Measurements from ENCODE around the gene APBA2. TPM values are rescaled to one million over a fixed set of nuclear protein-coding genes. Genes with fewer than 3 reads are reported as not detected.

The APBA2 gene
- polyA plus RNA-seq, 4 donors: 7.4 to 15.3 (median 11.3) TPM

DNA sequence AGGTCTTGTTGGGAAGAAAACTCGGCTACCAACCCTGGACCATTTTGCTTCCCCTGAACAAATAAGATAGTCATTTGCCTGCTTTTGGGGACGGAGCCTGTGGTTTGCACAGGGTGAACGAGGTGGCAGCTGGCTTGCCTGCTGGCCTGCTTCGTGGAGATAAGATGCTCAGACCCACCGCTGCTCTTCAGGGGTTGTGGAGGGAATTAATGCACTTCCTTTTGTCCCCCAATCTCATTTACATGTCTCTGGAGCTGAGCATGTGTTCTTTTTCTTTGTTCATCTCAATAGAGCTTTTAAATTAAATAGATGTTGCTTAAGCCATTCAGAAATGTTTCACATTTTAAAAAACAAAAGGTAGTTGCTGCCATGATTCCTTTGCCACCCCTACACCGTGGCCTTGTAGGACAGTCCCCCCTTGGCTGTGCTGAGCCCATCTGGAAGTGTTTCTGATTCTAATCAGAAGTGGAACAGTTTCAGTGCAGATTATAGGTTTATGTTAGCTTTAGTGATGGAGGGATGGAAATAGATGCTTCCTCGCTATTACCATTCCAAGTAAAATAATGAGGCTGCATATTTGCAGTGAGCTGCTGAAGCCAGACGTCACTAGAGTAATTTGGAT lies 25.6 kb downstream of the APBA2 start:
- no peak for DNase-seq (ENCODE audit: low read depth in 4 of 4, low spot score in 3 of 4)

GRCh38 chr15:28912422-28912821 lies 26.6 kb downstream of the APBA2 start:
- no peak for DNase-seq (ENCODE audit: low read depth in 4 of 4, low spot score in 3 of 4)

- no peak for DNase-seq (ENCODE audit: low read depth in 4 of 4, low spot score in 3 of 4)
Observed at GRCh38 chr15:28913171-28913765, 27.5 kb downstream of the APBA2 start.

DNA sequence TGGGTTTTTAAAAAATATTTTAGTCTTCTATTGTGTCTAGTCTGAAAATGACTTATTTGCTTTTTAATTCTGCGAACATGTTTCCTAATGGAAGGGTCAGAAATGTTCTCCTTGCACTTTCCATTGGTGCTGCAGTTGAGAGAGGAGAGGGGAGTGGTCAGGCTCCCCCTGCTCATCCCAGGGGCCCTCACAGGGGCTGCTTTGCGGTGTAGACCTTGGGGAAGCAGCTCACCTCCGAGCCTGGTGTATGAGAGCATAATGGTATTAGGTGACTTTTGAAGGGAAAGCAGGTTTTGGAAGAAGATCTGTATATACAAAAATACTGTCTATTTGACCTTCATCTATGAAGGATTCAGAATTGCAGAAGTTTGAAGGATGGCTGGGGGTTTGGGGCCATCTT lies 28.3 kb downstream of the APBA2 start:
- no peak for DNase-seq (ENCODE audit: low read depth in 4 of 4, low spot score in 3 of 4)

DNA sequence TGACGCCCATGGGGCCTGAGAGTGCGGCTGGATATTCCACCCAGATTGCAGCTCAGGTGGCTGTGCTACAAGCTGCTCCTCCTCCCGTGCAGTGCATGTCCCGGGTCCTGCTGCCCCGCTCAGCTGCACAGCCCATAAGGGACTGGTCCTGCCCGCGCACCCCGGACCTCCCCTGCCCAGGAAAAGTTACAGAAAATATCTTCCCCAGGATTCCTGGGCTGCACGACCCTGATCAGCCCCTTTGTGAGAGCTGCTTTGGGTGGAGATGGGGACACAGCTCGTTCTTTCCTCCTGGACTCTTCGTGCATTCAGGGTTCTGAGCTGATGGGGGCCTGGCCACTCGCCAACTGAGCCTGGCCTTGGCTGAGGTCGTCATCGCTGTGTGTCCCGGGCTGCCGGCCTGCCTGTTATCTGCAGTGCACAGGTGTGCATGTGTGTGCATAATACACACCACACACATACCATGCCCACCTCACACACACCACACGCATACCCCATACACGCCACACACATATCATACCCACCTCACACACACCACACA lies 28.8 kb downstream of the APBA2 start:
- no peak for DNase-seq (ENCODE audit: low read depth in 4 of 4, low spot score in 3 of 4)

- no peak for DNase-seq (ENCODE audit: low read depth in 4 of 4, low spot score in 3 of 4)
Observed at GRCh38 chr15:28915041-28915810, 29.5 kb downstream of the APBA2 start.

- no peak for DNase-seq (ENCODE audit: low read depth in 4 of 4, low spot score in 3 of 4)
Observed at GRCh38 chr15:28915935-28916334, 30.2 kb downstream of the APBA2 start.

DNA sequence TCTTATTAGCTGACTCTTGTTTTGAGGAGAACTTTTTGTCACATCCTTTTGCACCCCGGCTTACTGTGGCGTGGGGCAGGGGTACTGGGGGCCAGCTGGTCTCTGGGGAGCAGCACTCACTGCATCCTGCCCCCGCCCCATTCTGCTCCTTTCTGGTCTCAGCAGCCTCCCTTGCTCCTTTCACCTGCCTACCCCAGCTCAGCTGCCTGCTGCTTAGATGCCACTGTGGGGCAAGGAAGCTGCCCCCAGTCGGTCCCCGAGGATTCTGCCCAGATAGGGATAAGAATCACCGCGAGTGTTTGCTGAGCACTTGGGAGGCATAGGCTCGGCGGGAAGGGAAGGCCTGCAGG lies 32.0 kb downstream of the APBA2 start:
- DNase-seq (ENCODE audit: low read depth in 4 of 4, low spot score in 3 of 4): no peak

GRCh38 chr15:28918141-28918983 lies 32.6 kb downstream of the APBA2 start:
- DNase-seq (ENCODE audit: low read depth in 4 of 4, low spot score in 3 of 4): no peak

DNA sequence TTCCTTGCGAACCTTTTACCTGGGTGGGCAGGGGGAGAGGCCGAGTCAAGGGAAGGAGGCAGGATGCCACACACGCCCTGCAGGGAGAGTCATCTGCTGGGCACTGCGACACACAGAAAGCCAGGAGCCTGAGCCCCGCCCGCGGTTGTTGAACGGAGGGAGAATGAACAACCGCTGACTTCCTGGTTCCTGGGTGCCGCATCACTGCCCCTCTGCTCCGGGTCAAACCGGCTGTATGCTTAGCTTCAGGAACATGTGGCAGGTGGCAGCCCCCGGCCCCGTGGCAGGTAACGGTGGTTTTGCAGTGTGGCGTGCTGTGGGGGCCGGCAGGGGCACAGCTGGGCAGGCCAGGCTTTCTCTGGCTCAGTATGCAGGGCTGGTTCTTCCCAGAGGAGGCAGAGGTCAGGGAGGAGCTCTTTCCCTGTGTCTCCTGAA lies 33.4 kb downstream of the APBA2 start:
- DNase-seq (ENCODE audit: low read depth in 4 of 4, low spot score in 3 of 4): peak in 1 of 4 donors; percentile 42

DNA sequence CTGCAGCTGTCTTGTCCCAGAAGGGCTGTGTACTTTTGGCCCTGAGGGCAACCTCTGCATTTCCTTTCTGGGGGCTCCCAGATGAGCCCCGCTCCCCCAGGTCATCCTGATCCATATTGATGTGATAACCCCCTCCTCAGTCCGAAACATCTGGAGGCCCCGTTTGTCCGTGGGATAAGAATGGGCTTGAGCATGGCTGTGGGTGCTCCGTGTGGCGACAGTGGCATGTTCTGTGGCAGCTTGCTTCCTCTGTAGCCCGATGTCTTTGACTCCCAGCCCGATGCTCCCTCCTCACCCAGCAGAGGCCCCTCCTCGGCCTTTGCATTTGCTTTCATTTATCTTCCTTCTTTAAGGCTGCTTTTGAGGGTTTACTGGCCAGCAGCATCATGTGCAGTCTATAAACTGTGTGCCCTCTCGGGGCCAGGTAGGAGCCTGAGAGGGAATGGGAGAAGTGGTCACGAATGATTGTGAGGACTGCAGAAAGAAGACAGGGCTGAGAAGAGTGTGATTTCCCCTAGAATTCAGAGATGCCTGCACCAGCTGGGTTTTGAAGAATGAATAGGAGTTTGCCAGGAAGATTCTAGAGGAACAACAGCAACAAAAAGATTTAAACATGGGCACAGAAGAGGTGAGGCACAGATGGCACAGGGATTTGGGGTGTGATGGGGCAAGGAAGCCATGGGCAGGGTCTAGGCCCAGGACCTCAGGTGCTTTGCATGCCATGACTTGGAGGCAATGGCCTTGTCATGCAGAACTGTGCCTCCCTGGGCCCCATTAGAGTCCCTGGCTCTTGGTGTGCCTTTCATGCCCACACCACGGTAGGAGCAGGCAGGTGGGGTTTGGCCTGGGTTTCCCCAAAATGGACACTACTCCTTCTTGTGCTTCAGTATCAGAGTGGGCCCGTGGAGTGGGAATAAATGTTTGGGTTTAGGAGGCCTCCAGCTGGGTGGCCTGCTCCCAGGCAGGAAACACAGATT lies 34.2 kb downstream of the APBA2 start:
- no peak for DNase-seq (ENCODE audit: low read depth in 4 of 4, low spot score in 3 of 4)

DNA sequence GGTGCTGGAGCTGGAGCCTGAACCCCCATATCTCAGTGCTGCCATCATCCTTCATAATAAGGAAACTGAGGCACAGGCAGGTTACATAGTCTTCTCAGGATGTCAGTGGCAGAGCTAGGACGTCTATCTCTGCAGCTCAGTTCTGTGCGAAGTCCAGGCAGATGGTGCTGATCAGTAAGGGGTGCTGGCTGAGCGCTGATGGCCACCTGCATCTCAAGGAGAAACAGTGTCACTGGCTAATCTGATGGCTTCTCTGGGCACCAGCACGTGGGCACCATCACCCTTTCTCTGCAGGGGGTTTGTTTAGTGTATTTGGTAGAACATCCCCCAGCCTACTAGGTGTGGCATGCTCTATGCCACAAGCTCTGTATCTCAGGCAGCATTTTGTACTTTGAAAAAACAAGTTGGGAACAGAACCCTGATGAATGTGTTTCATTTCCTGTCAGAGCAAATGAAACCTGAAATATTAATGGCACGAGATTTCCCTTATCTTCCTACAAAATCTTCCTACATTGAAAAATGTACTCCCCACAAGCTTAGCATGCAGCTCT lies 35.1 kb downstream of the APBA2 start:
- no peak for DNase-seq (ENCODE audit: low read depth in 4 of 4, low spot score in 3 of 4)

GRCh38 chr15:28921336-28921735 lies 35.6 kb downstream of the APBA2 start:
- no peak for DNase-seq (ENCODE audit: low read depth in 4 of 4, low spot score in 3 of 4)

GRCh38 chr15:28921919-28922706 lies 36.3 kb downstream of the APBA2 start:
- no peak for DNase-seq (ENCODE audit: low read depth in 4 of 4, low spot score in 3 of 4)

DNA sequence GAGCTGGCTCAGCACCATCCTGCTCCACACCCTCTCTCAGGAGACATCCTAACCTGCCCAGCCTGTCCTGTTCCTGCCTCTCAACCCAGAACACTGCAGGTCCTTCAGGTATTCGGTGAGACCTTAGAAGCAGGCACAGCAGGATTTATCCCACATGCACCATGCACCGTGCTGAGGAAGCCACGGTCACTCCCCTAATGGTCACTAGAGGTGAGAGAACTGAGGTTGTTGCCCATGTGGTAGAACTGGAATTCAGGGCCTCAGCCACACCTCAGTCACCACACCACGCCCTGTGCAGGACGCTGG lies 36.9 kb downstream of the APBA2 start:
- DNase-seq (ENCODE audit: low read depth in 4 of 4, low spot score in 3 of 4): no peak

DNA sequence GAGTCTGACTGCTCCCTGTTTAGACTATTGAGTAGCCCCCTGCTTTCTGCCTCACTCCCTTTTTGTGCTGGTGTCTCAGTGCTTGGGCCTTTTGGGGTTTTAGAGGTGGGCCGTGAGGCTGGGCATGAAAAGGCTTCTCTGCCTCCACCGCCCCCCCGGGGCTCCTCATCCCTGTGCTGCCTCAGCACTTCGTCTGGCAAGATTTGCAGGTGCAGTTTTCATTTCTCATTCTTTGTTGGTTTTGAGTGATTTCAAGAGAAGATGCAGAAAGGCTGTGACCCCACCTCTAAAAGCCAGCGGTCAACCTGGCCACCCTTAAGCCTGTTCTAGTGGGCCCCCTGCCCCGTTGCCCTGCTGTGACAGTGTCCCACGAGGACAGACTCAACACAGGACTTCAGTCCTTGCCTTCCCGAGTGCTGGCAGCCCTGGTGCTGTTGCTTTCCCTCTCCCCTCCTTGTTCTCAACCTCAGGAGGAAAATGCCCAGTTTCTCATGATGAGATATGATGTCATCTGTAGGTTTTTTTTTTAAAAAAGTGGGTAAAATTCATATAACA lies 38.0 kb downstream of the APBA2 start:
- DNase-seq (ENCODE audit: low read depth in 4 of 4, low spot score in 3 of 4): no peak

DNA sequence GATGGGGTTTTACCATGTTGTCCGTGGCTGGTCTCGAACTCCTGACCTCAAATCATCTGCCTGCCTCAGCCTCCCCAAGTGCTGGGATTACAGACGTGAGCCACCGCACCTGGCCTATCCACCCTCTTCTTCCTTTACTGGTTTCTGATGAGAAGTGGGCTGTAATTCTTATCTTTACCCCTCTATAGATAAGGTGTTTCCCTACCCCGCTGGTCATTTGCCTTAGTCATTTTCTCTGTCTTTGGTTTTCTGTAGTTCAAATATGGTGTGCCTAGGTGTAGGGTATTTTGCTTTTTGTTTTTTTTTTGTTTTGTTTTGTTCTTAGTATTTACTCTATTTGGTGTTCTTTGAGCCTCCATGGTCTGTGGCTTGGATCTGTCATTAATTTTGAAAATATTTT lies 41.3 kb downstream of the APBA2 start:
- DNase-seq (ENCODE audit: low read depth in 4 of 4, low spot score in 3 of 4): no peak

GRCh38 chr15:28929200-28929599 lies 43.4 kb downstream of the APBA2 start:
- no peak for DNase-seq (ENCODE audit: low read depth in 4 of 4, low spot score in 3 of 4)

- DNase-seq (ENCODE audit: low read depth in 4 of 4, low spot score in 3 of 4): no peak
Observed at GRCh38 chr15:28930011-28930410, 44.2 kb downstream of the APBA2 start.

All from left renal pelvis (tissue), 4 donors.